IMR-90 (cell line): ENCODE data around the gene ACAN. TPM values are rescaled to one million over a fixed set of nuclear protein-coding genes. Genes with fewer than 3 reads are reported as not detected.
A peak's percentile ranks its signal among the peaks of the same experiment; 100 is the strongest.

Experiments
- ATAC-seq: fragments of 200-7000 bp; cut with Tn5 transposase; 2 replicates; pipeline ENCODE4 v1.9.1; 2020; ENCODE audit warnings: low read depth, mild to moderate bottlenecking, moderate library complexity
- BruUV-seq: library from RNA; stranded (reverse); fragments of 400-500 nt; replicated peaks from 2 replicates; lab custom pipeline; 2021; lab: Mats Ljungman, UMichigan
- CTCF ChIA-PET: fragments of 300-600 bp; formaldehyde crosslinking; extraction: SDS; loops from one replicate; lab custom pipeline; 2021; ENCODE audit warnings: antibody characterized with exemption; lab: Yijun Ruan, JAX
- POLR2A ChIA-PET: fragments of 300-600 bp; sonication (Branson Sonifier 250); formaldehyde crosslinking; loops from one replicate; lab custom pipeline; 2022; ENCODE audit warnings: antibody characterized with exemption; ENCODE audit not compliant: unreplicated experiment; lab: Charles Lee
- DNase-seq: peaks from one replicate; pipeline ENCODE4 v3.0.0; 2013
- H2AFZ ChIP-seq: replicated peaks from 2 replicates; pipeline ENCODE3; 2013; ENCODE audit warnings: low read length, mild to moderate bottlenecking; ENCODE audit not compliant: poor library complexity
- H2AK5ac ChIP-seq: 2 replicates; pipeline ENCODE4 v1.6.1; 2013; ENCODE audit warnings: low read depth, low read length, inconsistent platforms
- H2AK9ac ChIP-seq: replicated peaks from 2 replicates; pipeline ENCODE3; 2013; ENCODE audit warnings: mild to moderate bottlenecking, low read depth, low read length, moderate library complexity; ENCODE audit not compliant: poor library complexity
- H2BK120ac ChIP-seq: 2 replicates; pipeline ENCODE4 v1.6.1; 2013; ENCODE audit warnings: low read depth, low read length, inconsistent platforms
- H2BK15ac ChIP-seq: 3 replicates; pipeline ENCODE4 v1.6.1; 2013; ENCODE audit warnings: low read depth, low read length, inconsistent platforms
- H2BK20ac ChIP-seq: 2 replicates; pipeline ENCODE4 v1.6.1; 2013; ENCODE audit warnings: low read depth, mild to moderate bottlenecking, inconsistent platforms, low read length, moderate library complexity
- H2BK5ac ChIP-seq: 2 replicates; pipeline ENCODE4 v1.6.1; 2013; ENCODE audit warnings: mild to moderate bottlenecking, low read depth, low read length, inconsistent platforms; ENCODE audit not compliant: poor library complexity, severe bottlenecking
- H3K14ac ChIP-seq: replicated peaks from 2 replicates; pipeline ENCODE4 v1.6.1; 2013; ENCODE audit warnings: low read depth, low read length, inconsistent platforms
- H3K18ac ChIP-seq: 2 replicates; pipeline ENCODE4 v1.6.1; 2013; ENCODE audit warnings: low read depth, low read length, control low read depth
- H3K23ac ChIP-seq: 2 replicates; pipeline ENCODE4 v1.6.1; 2013; ENCODE audit warnings: low read depth, low read length, inconsistent platforms
- H3K27ac ChIP-seq: 2 replicates; pipeline ENCODE4 v1.5.1; 2013; ENCODE audit warnings: mild to moderate bottlenecking, control low read depth, low read length; ENCODE audit not compliant: insufficient read depth
- H3K27me3 ChIP-seq: 2 replicates; pipeline ENCODE4 v1.6.1; 2013; ENCODE audit warnings: low read length; ENCODE audit not compliant: control insufficient read depth, insufficient read depth
- H3K36me3 ChIP-seq: 2 replicates; pipeline ENCODE4 v1.6.1; 2013; ENCODE audit warnings: low read length, mixed read lengths; ENCODE audit not compliant: control insufficient read depth, insufficient read depth
- H3K4ac ChIP-seq: 2 replicates; pipeline ENCODE4 v1.6.1; 2013; ENCODE audit warnings: low read depth, low read length, inconsistent platforms
- H3K4me1 ChIP-seq: 2 replicates; pipeline ENCODE4 v1.6.1; 2013; ENCODE audit warnings: low read length, mixed read lengths; ENCODE audit not compliant: control insufficient read depth, insufficient read depth
- H3K4me2 ChIP-seq: 2 replicates; pipeline ENCODE4 v1.6.1; 2013; ENCODE audit warnings: low read depth, mild to moderate bottlenecking, control low read depth, low read length, moderate library complexity
- H3K4me3 ChIP-seq: 2 replicates; pipeline ENCODE4 v1.5.1; 2013; ENCODE audit warnings: low read depth, mild to moderate bottlenecking, control low read depth, low read length, moderate library complexity; ENCODE audit not compliant: insufficient read depth
- H3K56ac ChIP-seq: 2 replicates; pipeline ENCODE4 v1.6.1; 2013; ENCODE audit warnings: low read length, inconsistent platforms; ENCODE audit not compliant: insufficient read depth; ENCODE audit errors: extremely low read depth
- H3K79me1 ChIP-seq, 2 experiments: 2 replicates each; pipeline ENCODE4 v1.6.1; 2013; ENCODE audit warnings: low read length in 2 of 2, inconsistent platforms in 1 of 2, low read depth in 1 of 2
- H3K9ac ChIP-seq: 2 replicates; pipeline ENCODE4 v1.6.1; 2013; ENCODE audit warnings: low read depth, low read length, control low read depth
- H3K9me1 ChIP-seq: 2 replicates; pipeline ENCODE4 v1.6.1; 2013; ENCODE audit warnings: low read length, inconsistent platforms; ENCODE audit not compliant: insufficient read depth
- H3K9me3 ChIP-seq: 2 replicates; pipeline ENCODE4 v1.6.1; 2013; ENCODE audit warnings: low read length; ENCODE audit not compliant: control insufficient read depth, insufficient read depth
- H4K20me1 ChIP-seq: 2 replicates; pipeline ENCODE4 v1.6.1; 2013; ENCODE audit warnings: low read length, inconsistent platforms; ENCODE audit not compliant: insufficient read depth
- H4K5ac ChIP-seq: 2 replicates; pipeline ENCODE4 v1.6.1; 2013; ENCODE audit warnings: mild to moderate bottlenecking, low read depth, low read length, control low read depth
- H4K8ac ChIP-seq, 2 experiments: 2 replicates each; pipeline ENCODE4 v1.6.1; 2013; ENCODE audit warnings: low read depth in 2 of 2, low read length in 2 of 2, control low read depth in 1 of 2, inconsistent platforms in 1 of 2
- H4K91ac ChIP-seq: 2 replicates; pipeline ENCODE4 v1.6.1; 2013; ENCODE audit warnings: low read depth, low read length, inconsistent platforms; ENCODE audit not compliant: insufficient read depth
- BHLHE40 ChIP-seq: fragments of 150-350 bp; IDR thresholded peaks from 2 replicates; pipeline ENCODE4 v1.6.1; 2016; ENCODE audit warnings: mild to moderate bottlenecking, low read depth, low read length
- CEBPB ChIP-seq: IDR thresholded peaks from 2 replicates; pipeline ENCODE4 v1.6.1; 2012; ENCODE audit warnings: low read depth, low read length, improper control_type of control experiment
- CHD1 ChIP-seq: IDR thresholded peaks from 2 replicates; pipeline ENCODE4 v1.6.1; 2012; ENCODE audit warnings: low read depth, low read length, improper control_type of control experiment
- FOS ChIP-seq: fragments of 150-350 bp; IDR thresholded peaks from 2 replicates; pipeline ENCODE4 v1.6.1; 2016; ENCODE audit warnings: low read depth, low read length
- MAFK ChIP-seq: IDR thresholded peaks from 2 replicates; pipeline ENCODE4 v1.6.1; 2012; ENCODE audit warnings: low read depth, low read length, improper control_type of control experiment
- MAZ ChIP-seq: IDR thresholded peaks from 2 replicates; pipeline ENCODE4 v1.6.1; 2012; ENCODE audit warnings: low read depth, mild to moderate bottlenecking, low read length, improper control_type of control experiment, moderate library complexity, borderline replicate concordance
- MXI1 ChIP-seq: IDR thresholded peaks from 2 replicates; pipeline ENCODE4 v1.6.1; 2012; ENCODE audit warnings: low read depth, mild to moderate bottlenecking, low read length, moderate library complexity, borderline replicate concordance
- NFE2L2 ChIP-seq: fragments of 150-350 bp; IDR thresholded peaks from 2 replicates; pipeline ENCODE4 v1.6.1; 2016; ENCODE audit warnings: low read depth, mild to moderate bottlenecking, low read length
- RAD21 ChIP-seq: IDR thresholded peaks from 2 replicates; pipeline ENCODE4 v1.6.1; 2012; ENCODE audit warnings: low read length, improper control_type of control experiment
- RCOR1 ChIP-seq: IDR thresholded peaks from 2 replicates; pipeline ENCODE4 v1.6.1; 2012; ENCODE audit warnings: mild to moderate bottlenecking, low read length, improper control_type of control experiment; ENCODE audit not compliant: insufficient replicate concordance
- SMC3 ChIP-seq: fragments of 150-350 bp; IDR thresholded peaks from 2 replicates; pipeline ENCODE4 v1.6.1; 2016; ENCODE audit warnings: low read depth, mild to moderate bottlenecking, antibody characterized with exemption, low read length, moderate library complexity
- WGBS, 2 experiments: methylation state at CpG; one replicate each; pipeline versions ENCODE4 v1.1.5 to v1.1.7; 2013; ENCODE audit warnings: missing lambda C conversion rate in 2 of 2; ENCODE audit not compliant: insufficient read length in 1 of 2; ENCODE audit errors: extremely low coverage in 2 of 2; 5-methylcytosine and 5-hydroxymethylcytosine counted together
- dilution Hi-C: fragments of 300-500 bp; cut with HindIII; formaldehyde crosslinking; loops from one replicate; pipeline ENCODE4 v1.14.3; 2018; ENCODE audit warnings: low sequenced_read_pairs; ENCODE audit not compliant: unreplicated experiment
- in situ Hi-C: fragments of 300-500 bp; cut with MboI; formaldehyde crosslinking; loops from 3 replicates; pipeline ENCODE4 v1.14.3; 2019; ENCODE audit warnings: low sequenced_read_pairs, inconsistent platforms, mixed read lengths
- intact Hi-C: fragments of 100-400 bp; cut with micrococcal nuclease; formaldehyde crosslinking; loops from 2 replicates; pipeline ENCODE4 v1.10.0; 2022
- polyA plus RNA-seq, 3 experiments: library from polyadenylated mRNA; depleted of rRNA; stranded (reverse); fragments of >200 nt; gene quantifications; 2 replicates each; pipeline ENCODE4 v1.2.3, GENCODE V29; 2012; ENCODE audit warnings: low replicate concordance in 1 of 3
- total RNA-seq: library from RNA; depleted of rRNA; stranded (reverse); fragments of >200 nt; gene quantifications from 2 replicates; pipeline ENCODE4 v1.2.3, GENCODE V29; 2012
- TF ChIP-seq, protein P1 (sequence below): conservative IDR thresholded peaks from 2 replicates; pipeline ENCODE4 v1.5.1; 2012; ENCODE audit warnings: mild to moderate bottlenecking, low read depth, low read length, improper control_type of control experiment

The ACAN gene
- total and polyA plus RNA-seq, 2 of the 4 experiments (the other 2 are of a cell fraction), result 0.54 to 0.96 TPM

DNA sequence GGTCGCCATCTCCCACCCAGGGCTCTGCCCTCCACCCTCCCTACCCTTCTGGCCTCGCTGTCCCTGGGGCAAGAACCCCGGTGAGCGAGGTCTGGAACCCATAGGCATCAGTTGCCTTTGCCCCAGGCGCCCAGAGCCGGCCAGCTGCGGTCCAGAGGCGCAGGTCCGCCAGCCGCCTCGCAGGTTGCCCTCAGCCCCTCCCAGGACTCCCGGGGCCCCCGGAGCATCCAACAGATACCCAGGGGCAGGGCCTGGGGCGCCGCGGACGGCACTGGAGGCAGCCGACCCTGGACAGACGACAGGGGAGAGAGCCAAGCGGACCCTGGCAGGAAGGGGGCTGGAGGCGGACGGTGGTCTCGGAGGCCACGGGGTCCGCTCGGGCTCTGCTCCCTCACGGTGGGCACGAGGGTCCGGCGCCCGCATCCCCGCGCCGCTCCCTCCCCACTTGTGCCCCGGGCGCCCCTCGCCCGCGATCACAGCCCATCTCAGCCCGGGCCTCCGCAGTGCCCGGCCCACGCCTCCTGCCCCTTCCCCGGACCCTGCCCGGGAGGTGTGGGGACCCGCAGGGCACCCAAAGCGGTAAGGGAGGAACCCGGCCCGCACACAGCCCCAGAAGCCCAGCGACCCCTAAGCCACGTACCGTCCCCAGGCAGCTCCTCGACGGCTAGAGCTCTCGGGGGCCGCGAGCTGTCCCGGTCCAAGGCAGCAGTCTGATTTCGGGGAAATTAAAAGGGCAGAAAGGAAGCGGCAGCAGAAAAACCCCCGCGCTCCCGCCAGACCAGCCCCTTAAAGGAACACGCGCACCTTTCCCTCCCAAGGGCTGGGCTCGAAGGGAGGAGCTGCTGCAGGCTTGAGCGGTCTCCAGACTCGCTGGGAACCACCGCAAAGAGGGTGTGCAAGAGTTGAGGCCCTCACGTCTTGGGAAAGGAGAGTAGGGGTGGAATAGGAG lies 91.9 kb downstream of the ACAN start, which contains the start of gene HAPLN3 (continued):
- TF ChIP-seq NFE2L2, result no peak
- TF ChIP-seq CHD1, result no peak
- TF ChIP-seq RAD21, result no peak

DNA sequence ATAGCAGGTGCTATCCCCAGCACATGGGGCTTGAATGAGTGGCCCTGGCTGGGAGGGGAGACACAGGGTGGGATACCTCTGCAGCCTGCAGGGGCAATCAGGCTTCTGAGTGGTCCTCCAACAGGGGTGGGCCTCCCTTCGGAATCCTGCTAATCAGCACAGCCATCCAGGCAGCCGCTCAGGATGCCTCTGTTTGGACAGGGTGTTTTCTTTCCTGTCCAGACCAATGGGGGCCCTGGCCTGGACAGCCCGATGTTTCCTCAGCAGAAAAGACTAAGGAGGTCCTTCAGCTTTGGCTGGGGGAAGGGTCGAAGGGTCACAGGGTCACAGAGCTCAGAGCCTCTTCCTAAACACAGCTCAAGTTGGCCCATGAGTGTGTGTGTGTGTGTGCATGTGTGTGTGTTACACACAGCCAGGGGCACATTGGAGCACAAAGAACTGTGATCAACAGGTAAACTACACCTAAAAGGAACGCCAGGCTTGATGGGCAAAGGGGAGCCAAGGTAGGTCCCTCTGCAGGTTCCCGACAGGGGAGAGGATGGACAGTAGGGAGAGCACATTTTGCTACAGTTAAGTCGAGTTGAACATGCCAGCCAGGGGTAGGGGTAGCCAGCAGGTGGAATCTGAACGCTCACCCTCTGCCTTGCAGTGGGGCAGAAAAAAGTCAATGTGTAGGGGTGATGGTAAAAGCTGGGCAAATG lies 93.2 kb downstream of the ACAN start:
- ATAC-seq, result no peak
- ChIA-PET CTCF (no interaction called here), POLR2A (no interaction called here)
- Histone ChIP-seq H2AK9ac (peak overlapping the region; percentile 15), H3K4me3 (no peak overlapping the region), H3K79me1 (peaks cover 5 to 24% of the 10 kb centered on the region in 2 experiments; a peak in 3 of 4 replicates), H4K8ac (no peak overlapping the region), H3K56ac (no peak overlapping the region), H3K9ac (no peak overlapping the region), H3K27ac (no peak overlapping the region), H3K14ac (no peak overlapping the region), H2AFZ (no peak overlapping the region), H3K9me1 (peaks cover 14% of the 10 kb centered on the region), H2BK20ac (no peak overlapping the region), H3K4ac (no peak overlapping the region), H2BK120ac (no peak overlapping the region), H3K18ac (no peak overlapping the region), H4K20me1 (peaks cover 42% of the 10 kb centered on the region), H3K23ac (no peak overlapping the region), H2AK5ac (no peak overlapping the region), H3K36me3 (peaks cover 25% of the 10 kb centered on the region), H3K4me1 (peaks cover 12% of the 10 kb centered on the region), H3K4me2 (no peak overlapping the region), H4K5ac (no peak overlapping the region), H3K27me3 (no peaks in the 10 kb centered on the region), H2BK5ac (no peak overlapping the region), H3K9me3 (no peaks in the 10 kb centered on the region), H4K91ac (no peak overlapping the region), H2BK15ac (no peak overlapping the region)
- DNase-seq, result no peak
- intact Hi-C loops (loop anchor here (1.0 kb wide), 2 partner anchors 235 to 239 kb away; no protein-coding TSS in a partner anchor), in situ Hi-C loops (no loop called here), dilution Hi-C loops (no loop called here)
- BruUV-seq, result no TSS peak
- 63% methylated on average over 4 of the region's 8 CpGs; no CpG with 5 or more reads in 1 of the 2 experiments for WGBS, 2 experiments
- TF ChIP-seq RCOR1 (no peak), FOS (no peak), MXI1 (no peak), MAZ (no peak), RAD21 (no peak), CHD1 (no peak), MAFK (no peak), SMC3 (no peak), CEBPB (no peak), BHLHE40 (no peak)
- TF ChIP-seq, protein P1, sequence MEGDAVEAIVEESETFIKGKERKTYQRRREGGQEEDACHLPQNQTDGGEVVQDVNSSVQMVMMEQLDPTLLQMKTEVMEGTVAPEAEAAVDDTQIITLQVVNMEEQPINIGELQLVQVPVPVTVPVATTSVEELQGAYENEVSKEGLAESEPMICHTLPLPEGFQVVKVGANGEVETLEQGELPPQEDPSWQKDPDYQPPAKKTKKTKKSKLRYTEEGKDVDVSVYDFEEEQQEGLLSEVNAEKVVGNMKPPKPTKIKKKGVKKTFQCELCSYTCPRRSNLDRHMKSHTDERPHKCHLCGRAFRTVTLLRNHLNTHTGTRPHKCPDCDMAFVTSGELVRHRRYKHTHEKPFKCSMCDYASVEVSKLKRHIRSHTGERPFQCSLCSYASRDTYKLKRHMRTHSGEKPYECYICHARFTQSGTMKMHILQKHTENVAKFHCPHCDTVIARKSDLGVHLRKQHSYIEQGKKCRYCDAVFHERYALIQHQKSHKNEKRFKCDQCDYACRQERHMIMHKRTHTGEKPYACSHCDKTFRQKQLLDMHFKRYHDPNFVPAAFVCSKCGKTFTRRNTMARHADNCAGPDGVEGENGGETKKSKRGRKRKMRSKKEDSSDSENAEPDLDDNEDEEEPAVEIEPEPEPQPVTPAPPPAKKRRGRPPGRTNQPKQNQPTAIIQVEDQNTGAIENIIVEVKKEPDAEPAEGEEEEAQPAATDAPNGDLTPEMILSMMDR, result no peak
